GM18951 (cell line): ENCODE results near the gene SYNC.
"Not testable (repeated sequence)": the region's sequence is repeated elsewhere in the genome, so short reads cannot be mapped to it uniquely, and the experiment has no call there.

ENCODE experiments used
- POLR2A ChIP-seq: IDR thresholded peaks from 4 replicates; pipeline ENCODE4 v1.6.1; 2011; ENCODE audit warnings: mild to moderate bottlenecking; ENCODE audit not compliant: insufficient read length, insufficient read depth; ENCODE audit errors: extremely low read depth
- in situ Hi-C: fragments of 300-500 bp; cut with MboI; formaldehyde crosslinking; loops from one replicate; pipeline ENCODE4 v1.12.0; 2022; ENCODE audit warnings: low sequenced_read_pairs, mixed read lengths, inconsistent platforms; ENCODE audit not compliant: unreplicated experiment

The SYNC gene

GRCh38 chr1:32715901-32716311 lies 13.3 kb upstream of the SYNC start:
- in situ Hi-C loops, result no loop called here

GRCh38 chr1:32714277-32714676 lies 11.7 kb upstream of the SYNC start:
- in situ Hi-C loops, result no loop called here
- TF ChIP-seq POLR2A, result no peak

More at GRCh38 chr1:32715901-32716311, 13.3 kb upstream of the SYNC start:
- no peak for TF ChIP-seq POLR2A

DNA sequence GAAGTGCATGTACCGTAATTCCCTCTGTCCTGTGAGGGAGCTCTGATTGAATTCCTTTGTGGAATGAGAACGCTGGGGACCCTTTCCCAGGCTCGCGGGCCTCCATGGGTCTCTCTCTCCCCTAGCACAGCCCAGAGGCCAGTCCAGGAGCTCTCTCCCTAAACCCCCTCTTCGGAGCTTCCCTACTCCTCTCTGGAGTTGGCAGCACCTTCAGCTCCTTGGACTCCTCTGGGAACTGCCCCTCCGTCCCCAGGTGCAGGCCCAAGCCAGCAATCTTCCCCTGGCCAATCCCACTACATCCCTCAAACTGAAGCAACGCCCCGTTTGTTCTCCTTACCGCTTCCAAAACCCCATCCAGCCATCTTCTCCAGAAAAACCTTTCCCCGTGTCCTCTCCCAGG lies 10.5 kb upstream of the SYNC start:
- no peak for TF ChIP-seq POLR2A
- in situ Hi-C loops, result no loop called here

DNA sequence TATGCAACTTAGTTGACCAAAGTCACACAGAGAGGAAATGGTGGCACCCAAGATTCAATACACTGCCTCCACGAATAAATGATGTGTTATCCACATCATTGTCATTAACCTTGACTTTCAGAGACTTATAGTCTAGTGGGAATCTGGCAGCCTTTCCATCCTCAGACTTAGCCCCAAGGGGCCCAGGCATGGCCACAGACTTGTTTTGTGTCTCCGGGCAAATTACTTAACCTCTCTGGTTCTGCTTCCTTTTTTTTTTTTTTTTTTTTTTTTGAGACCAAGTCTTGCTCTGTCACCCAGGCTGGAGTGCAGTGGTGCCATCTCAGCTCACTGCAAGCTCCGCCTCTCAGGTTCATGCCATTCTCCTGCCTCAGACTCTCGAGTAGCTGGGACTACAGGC lies 8.7 kb upstream of the SYNC start:
- in situ Hi-C loops, result not testable (repeated sequence)

DNA sequence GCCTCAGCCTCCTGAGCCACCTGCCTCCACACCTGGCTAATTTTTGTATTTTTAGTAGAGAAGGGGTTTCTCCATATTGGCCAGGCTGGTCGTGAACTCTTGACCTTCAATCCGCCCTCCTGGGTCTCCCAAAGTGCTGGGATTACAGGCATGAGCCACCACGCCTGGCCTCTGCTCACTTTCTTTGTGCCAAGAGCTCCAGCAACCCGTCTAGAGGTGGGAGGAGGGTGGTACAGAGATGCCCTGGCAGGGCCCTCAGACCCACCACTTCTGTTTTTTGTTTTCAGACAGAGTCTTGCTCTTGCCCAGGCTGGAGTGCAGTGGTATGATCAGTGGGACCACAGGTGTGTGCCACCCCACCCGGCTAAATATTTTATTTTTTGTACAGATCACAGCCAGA lies 6.9 kb upstream of the SYNC start:
- in situ Hi-C loops, result no loop called here
- no peak for TF ChIP-seq POLR2A

DNA sequence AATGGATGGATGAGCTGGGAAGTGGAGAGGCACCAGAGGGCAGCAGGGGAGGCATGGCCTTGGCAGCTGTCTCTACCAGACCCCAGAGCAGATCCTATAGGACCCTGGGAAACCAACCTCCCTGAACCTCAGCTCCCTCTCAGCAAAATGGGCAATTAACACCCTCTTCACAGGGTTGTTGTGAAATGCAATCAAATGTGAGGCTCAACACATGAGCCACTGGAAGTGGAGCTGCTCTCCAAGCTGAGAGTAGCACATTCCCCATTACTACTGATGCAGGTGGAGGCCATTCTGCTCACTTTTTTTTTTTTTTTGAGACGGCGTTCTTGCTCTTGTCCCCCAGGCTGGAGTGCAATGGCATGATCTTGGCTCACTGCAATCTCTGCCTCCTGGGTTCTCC lies 6.5 kb upstream of the SYNC start:
- no peak for TF ChIP-seq POLR2A
- in situ Hi-C loops, result no loop called here

DNA sequence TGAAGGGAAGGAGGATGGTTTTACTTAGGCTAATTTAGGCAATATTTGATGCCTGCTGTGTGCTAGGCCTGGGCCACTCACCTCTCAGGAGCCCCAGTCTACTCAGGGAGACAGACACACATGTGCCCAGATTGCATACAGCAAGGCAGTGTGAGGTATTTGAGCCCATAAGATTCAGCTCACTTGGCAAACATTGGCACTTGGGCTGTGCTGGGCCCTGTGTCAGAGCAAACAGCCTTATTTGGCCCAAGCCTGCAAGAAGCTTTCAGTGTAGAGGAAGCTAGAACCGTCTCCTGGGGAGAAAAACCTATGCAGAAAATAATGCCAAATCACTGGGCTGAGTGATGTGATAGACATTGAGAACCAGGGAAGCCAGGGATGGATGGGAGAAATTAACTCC lies 3.9 kb upstream of the SYNC start:
- in situ Hi-C loops, result no loop called here
- no peak for TF ChIP-seq POLR2A

GRCh38 chr1:32705516-32705915 lies 2.9 kb upstream of the SYNC start:
- no peak for TF ChIP-seq POLR2A
- in situ Hi-C loops, result no loop called here

DNA sequence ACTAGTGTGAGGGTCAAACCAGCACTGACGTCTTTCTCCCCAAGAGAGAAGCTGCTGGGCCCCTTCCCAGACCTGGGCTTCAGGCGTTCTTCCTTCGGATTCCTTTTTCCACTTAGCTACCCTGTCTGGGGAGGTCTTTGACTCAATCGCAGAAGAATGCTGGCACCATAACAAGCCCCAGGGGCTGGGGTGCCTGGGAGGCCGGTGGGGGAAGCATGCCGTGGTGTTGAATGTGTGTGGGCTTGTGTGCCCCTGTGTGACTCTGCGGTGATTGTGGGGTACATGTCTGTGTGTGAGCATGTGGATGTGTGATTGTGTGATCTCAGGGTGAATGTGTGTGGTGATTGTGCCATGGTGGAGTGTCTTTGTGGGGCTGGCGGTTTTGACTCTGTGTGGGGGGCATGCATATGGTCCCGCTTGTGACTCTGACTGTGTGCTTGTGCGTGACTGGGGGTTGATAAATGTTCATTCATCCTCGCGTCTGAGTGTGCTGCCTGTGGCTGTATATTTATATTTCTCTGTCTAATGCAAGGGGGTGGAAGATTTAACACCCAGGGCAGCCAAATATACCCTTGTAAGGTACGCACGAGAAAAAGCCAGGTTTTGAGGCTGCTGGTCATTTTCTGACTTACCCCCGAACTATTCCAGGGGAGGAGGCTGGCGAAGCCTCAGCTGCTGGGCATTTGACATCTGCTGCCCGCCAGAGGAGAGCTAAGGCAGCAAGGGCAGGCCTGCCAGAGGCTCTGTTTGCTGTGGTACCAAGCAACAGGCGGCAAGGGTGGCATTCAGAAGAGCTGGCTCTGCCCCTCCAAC lies 1.1 kb upstream of the SYNC start:
- TF ChIP-seq POLR2A, result no peak
- in situ Hi-C loops, result no loop called here

- in situ Hi-C loops, result no loop called here
- no peak for TF ChIP-seq POLR2A
Observed at GRCh38 chr1:32701951-32702598, 495 bp downstream of the SYNC start.

- in situ Hi-C loops, result no loop called here
- no peak for TF ChIP-seq POLR2A
Observed at GRCh38 chr1:32701421-32701911, 1.1 kb downstream of the SYNC start.

DNA sequence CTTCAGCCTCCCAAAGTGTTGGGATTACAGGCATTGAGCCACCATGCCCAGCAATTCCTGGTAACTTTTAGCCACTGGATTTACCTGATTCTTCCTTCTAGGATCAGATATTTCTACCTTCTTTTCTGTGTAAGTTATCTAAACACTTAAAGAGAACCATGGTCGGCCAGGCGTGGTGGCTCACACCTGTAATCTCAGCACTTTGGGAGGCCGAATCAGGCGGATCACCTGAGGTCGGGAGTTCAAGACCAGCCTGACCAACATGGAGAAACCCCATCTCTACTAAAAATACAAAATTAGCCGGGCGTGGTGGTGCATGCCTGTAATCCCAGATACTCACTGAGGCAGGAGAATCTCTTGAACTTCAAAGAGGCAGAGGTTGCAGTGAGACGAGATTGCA lies 5.6 kb downstream of the SYNC start:
- in situ Hi-C loops, result not testable (repeated sequence)

GRCh38 chr1:32696041-32696440 lies 6.5 kb downstream of the SYNC start:
- in situ Hi-C loops, result no loop called here
- no peak for TF ChIP-seq POLR2A
